Hepatocyte (in vitro differentiated cells): ENCODE results near the gene LHX4.

ENCODE experiments used
- CTCF ChIP-seq: fragments of 200-600 bp; sonication (generic); IDR thresholded peaks from 2 replicates; pipeline ENCODE4 v1.5.1; 2016; ENCODE audit warnings: antibody characterized with exemption, mild to moderate bottlenecking; ENCODE audit not compliant: poor library complexity
- EZH2 ChIP-seq: fragments of 200-600 bp; sonication (generic); IDR thresholded peaks from 2 replicates; pipeline ENCODE4 v1.6.1; 2016; ENCODE audit warnings: antibody characterized with exemption, mild to moderate bottlenecking, borderline replicate concordance

- TF ChIP-seq CTCF (no peak), EZH2 (no peak)
Measured at GRCh38 chr1:180193141-180194047, 36.7 kb upstream of the LHX4 start.
